NOMO-1 treated with dmso at 0.1 percent for 144 hours (cell line): Measurements from ENCODE around the gene PISD.

Experiments
- DNase-seq: peaks from one replicate; lab custom pipeline; 2025; ENCODE audit not compliant: unreplicated experiment; lab: John Stamatoyannopoulos, UW

Gene PISD

GRCh38 chr22:31652911-31653684 is 8.9 kb downstream of the PISD start:
- no peak for DNase-seq

DNA sequence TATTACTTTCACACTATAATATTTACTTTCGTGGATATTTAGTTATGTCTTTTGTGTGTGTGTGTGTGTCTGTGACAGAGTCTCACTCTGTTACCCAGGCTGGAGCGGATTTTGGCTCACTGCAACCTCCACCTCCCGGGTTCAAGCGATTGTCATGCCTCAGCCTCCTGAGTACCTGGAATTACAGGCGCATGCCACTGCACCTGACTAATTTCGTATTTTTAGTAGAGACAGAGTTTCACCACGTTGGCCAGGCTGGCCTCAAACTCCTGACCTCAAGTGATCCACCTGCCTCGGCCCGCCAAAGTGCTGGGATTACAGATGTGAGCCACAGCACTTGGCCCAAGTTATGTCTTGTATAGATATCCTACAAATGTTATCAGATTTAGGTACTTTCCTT is 9.9 kb downstream of the PISD start:
- DNase-seq: no peak

GRCh38 chr22:31651664-31652063 is 10.4 kb downstream of the PISD start:
- DNase-seq: no peak

DNA sequence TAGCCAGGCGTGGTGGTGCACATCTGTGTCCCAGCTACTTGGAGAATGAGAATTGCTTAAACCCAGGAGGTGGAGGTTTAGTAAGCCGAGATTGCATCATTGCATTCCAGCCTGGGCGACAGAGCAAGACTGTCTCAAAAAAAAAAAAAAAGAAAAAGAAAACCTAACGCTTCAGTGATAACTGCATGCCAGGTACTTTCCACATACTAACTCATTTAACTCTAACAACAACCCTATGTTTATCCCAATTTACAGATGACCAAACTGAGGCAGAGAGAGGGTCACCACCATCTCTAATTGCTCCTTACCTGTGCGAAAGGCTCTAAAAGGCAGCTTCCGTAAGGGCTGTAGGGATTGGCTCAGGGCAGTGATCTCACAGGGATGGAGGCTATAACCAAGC is 11.6 kb downstream of the PISD start:
- DNase-seq: no peak

GRCh38 chr22:31647523-31648320 is 14.3 kb downstream of the PISD start:
- DNase-seq: no peak

DNA sequence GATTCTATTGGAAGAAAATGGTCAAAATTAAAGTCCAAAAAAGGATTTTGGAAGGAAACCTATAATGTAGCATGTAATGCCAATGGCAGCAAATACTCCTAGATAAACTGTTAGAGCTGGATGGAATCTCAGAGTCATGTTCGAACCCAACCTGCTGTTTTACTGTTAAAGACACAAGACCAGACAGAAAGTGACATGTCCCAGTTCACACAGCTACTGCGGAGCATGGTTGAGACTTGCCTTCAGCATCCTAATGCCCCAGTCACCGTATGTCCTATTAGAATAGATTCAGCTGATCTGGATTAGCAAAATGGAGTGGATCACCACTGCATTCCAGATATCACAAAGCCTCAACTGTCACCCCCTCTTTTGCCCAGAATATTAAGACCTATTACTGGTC is 14.9 kb downstream of the PISD start:
- DNase-seq: no peak

GRCh38 chr22:31646186-31647019 is 15.6 kb downstream of the PISD start:
- no peak for DNase-seq

GRCh38 chr22:31639436-31640039 is 22.5 kb downstream of the PISD start:
- no peak for DNase-seq

- peak; percentile 86 for DNase-seq
Observed at GRCh38 chr22:31637891-31638618, 24.0 kb downstream of the PISD start.

DNA sequence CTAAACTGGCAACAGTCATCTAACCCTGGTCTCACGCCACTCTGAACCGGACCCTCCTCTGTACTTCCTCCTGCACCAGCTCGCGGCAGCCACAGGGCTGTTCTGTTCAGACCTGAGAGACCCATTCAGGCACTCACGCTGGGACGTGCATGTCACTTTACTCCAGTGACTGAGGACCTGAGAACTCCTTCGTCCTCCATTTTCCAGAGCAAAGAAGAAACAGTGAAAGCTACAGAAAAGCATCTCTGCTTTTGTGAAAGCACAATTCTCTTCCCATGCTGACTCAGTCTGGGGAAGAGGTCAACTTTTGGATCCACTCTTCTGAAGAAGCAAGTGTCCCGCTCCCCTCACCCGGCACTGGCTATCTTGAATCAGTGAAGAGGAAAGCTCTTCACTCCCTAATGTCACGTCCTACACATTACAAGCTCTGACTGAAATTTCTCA is 24.5 kb downstream of the PISD start:
- peak; percentile 86 for DNase-seq

- no peak for DNase-seq
Observed at GRCh38 chr22:31635638-31636306, 26.2 kb downstream of the PISD start.

- no peak for DNase-seq
Observed at GRCh38 chr22:31631436-31631835, 30.6 kb downstream of the PISD start.

DNA sequence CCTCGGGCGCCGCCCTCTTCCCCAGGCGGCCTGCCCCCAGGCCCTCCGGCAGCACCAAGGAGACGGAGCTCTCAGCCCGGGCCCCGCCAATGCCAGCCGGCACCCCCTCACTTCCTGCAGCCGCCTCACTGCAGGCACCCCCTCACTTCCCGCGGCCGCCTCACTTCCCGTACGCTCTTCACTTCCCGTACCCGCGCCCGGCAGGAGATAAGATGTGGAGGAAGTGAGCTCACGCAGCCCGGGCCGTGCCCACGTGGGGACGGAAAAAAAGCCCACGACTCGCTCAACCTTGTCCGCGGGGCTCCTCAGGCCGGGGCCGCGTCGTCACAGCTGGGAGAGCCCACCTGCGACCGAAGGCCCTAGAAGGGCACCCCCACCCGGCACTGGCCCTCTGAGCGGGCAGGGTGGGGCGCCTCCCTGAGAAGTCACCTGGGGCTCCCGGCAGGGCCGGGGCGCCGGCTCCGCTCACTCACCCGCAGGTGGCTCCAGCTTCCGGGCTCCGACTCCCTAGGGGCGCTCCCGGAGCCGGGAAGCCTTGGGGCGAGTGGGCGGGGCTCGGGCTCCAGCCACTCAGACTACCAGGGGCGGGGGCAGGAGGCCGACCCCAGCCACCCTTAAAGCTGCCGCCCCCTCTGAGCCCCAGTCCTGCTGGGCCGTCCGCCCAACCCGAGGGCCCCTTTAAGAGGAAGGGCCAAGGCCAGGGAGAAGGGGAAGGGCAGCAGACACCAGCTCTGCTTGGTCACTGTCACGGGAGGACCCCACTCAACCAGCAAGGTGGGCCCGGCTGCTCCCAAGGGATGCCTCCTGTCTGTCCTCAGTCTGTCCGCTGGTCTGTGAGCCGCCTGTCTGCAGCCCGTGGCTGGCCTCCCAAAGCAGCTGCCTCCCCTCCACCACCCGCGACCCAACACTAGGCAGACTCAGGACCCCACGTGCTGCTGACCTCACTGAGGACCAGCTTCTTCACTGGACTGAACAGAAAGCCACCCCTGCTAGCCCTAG is 31.4 kb downstream of the PISD start:
- peak; percentile 85 for DNase-seq

DNA sequence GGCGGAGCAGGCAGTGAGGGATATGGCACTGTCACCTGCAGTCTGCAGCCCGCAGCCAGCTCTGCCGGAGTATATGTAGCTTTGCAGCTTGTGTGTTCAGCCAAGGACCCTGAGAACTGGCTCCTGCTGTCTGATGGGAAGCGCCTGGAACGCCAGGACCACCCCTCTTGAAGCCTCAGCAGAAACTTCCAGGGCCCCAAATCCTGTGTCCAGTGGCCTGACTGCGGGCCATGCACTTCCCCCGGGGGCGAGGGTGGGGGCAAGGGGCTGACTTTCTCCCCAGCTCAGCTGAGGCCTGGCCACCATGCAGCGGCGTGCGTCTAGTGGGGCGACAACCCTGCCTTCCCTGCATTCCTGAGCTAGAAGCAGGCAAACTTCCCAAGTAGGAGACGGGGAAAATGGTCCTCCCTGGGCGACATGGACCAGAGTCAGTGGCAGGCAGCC is 32.3 kb downstream of the PISD start:
- no peak for DNase-seq

DNA sequence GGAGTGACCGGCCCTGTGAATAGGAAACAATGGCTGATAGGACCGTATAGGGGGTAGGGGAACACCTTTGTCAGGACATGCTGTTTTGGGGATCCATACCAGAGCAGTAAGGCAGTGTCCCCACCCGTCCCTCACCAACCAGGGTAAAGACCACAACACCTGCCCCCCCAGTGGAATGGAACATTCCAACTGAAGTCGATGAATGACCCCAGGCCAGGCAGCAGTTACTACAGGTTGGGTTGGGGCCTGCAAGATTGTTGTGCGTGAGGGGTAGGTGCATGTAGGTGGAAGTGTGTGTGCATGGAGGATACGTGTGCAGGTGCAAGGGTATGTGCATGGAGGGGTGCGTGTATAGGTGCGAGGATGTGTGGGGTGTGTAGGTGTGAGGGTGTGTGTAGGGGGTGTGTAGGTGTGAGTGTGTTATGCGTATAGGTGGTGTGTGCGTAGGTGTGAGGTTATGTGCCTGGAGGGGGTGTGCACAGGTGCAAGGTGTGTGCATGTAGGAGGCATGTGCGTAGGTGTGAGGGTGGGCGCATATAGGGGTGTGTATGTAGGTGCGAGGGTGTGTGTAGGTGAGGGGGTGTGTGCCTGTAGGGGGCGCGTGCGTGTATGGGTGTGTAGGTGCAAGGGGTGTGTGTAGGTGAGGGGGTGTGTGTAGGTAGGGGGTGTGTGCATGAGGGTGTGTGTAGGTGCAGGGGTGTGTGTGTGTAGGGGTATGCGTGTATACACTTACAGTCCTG is 32.9 kb downstream of the PISD start:
- DNase-seq: no peak

DNA sequence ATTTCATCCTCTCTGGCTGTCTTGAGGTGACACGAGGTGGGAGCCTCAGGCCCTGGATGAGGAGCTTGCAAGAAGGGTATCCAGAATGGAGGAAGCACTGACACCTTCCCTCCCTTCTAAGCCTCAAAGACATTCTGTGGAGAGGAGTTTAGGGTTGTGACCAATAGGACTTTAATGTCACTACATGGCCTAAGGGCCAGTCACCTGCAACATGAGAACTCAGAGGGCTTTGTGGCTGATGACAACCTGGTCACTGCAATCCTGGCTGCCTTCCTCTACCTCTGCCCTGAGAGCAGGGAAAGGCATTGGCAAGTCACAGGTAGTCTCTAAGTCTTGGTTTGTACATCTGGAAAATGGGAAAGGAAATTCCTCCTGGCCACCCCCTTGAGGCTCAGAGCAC is 33.7 kb downstream of the PISD start:
- DNase-seq: no peak

GRCh38 chr22:31627223-31627731 is 34.7 kb downstream of the PISD start:
- DNase-seq: no peak
